SH-SY5Y (cell line): ENCODE data around the gene MED7.

Experiments
- GATA2 ChIP-seq: IDR thresholded peaks from 2 replicates; pipeline ENCODE4 v1.6.1; 2011; ENCODE audit warnings: mild to moderate bottlenecking, low read depth, low read length
- GATA3 ChIP-seq: IDR thresholded peaks from 2 replicates; pipeline ENCODE4 v1.6.1; 2011; ENCODE audit warnings: low read depth, mild to moderate bottlenecking, low read length, moderate library complexity

MED7 gene

GRCh38 chr5:157142317-157143126, at the start of gene MED7:
Gene MED7 (minus strand): TSS chr5:157142865. CDS start chr5:157139431, 3,434 bp downstream.
- TF ChIP-seq GATA2, result no peak
- no peak for TF ChIP-seq GATA3

- TF ChIP-seq GATA3 (no peak), GATA2 (no peak)
These were observed 46.6 kb upstream of the MED7 start for GRCh38 chr5:157189223-157189622.

- TF ChIP-seq GATA2, result no peak
- TF ChIP-seq GATA3, result no peak
These were observed 45.6 kb upstream of the MED7 start for GRCh38 chr5:157188270-157188669.

- TF ChIP-seq GATA3 (no peak), GATA2 (no peak)
These were observed 44.5 kb upstream of the MED7 start for GRCh38 chr5:157187046-157187754.

GRCh38 chr5:157186309-157187045, 43.8 kb upstream of the MED7 start:
- no peak for TF ChIP-seq GATA3
- TF ChIP-seq GATA2, result no peak

GRCh38 chr5:157184117-157184670, 41.5 kb upstream of the MED7 start:
- no peak for TF ChIP-seq GATA3
- no peak for TF ChIP-seq GATA2

- TF ChIP-seq GATA3 (no peak), GATA2 (no peak)
These were observed 39.6 kb upstream of the MED7 start for GRCh38 chr5:157182143-157182757.

GRCh38 chr5:157180374-157181264, 38.0 kb upstream of the MED7 start, which contains the start of gene ITK:
Gene ITK (plus strand): TSS chr5:157180840. CDS start chr5:157180978, 138 bp downstream.
- TF ChIP-seq GATA3 (no peak), GATA2 (no peak)

GRCh38 chr5:157178966-157179365, 36.3 kb upstream of the MED7 start:
- TF ChIP-seq GATA2 (no peak), GATA3 (no peak)

- TF ChIP-seq GATA3 (no peak), GATA2 (no peak)
These were observed 35.3 kb upstream of the MED7 start for GRCh38 chr5:157177953-157178352.

- TF ChIP-seq GATA2, result no peak
- no peak for TF ChIP-seq GATA3
These were observed 32.5 kb upstream of the MED7 start for GRCh38 chr5:157175071-157175612.

- TF ChIP-seq GATA2, result no peak
These were observed 29.7 kb upstream of the MED7 start for GRCh38 chr5:157172403-157172802.
